H1 (cell line): ENCODE measurements around the gene CCDC78. TPM values are rescaled to one million over a fixed set of nuclear protein-coding genes. Genes with fewer than 3 reads are reported as not detected.
A peak's percentile ranks its signal among the peaks of the same experiment; 100 is the strongest.

ENCODE experiments used
- CTCF ChIA-PET: fragments of 300-600 bp; sonication (Branson Sonifier 250); formaldehyde crosslinking; loops from one replicate; lab custom pipeline; 2021; ENCODE audit not compliant: partially characterized antibody; lab: Charles Lee
- POLR2A ChIA-PET: fragments of 300-600 bp; sonication (Branson Sonifier 250); formaldehyde crosslinking; loops from one replicate; lab custom pipeline; 2021; ENCODE audit warnings: inconsistent platforms; ENCODE audit not compliant: partially characterized antibody; lab: Charles Lee
- DNase-seq, 2 experiments: peaks; one replicate each; pipeline versions ENCODE4 v3.0.0 to v3.0.0-alpha.2; 2010 to 2022; ENCODE audit warnings: low spot score in 2 of 2, low read depth in 1 of 2, mixed read lengths in 1 of 2
- FAIRE-seq: peaks from 2 replicates; lab custom pipeline; 2011; peaks lifted over from hg19 to GRCh38; lab: Jason Lieb, UNC
- H2AFZ ChIP-seq: 2 replicates; pipeline ENCODE4 v1.8.1; 2012; ENCODE audit warnings: low read length, inconsistent platforms
- H2AK5ac ChIP-seq: 2 replicates; pipeline ENCODE4 v1.6.1; 2013; ENCODE audit warnings: low read depth, low read length
- H2BK120ac ChIP-seq: replicated peaks from 2 replicates; pipeline ENCODE3; 2013; ENCODE audit warnings: low read depth, low read length, inconsistent platforms
- H2BK12ac ChIP-seq: 2 replicates; pipeline ENCODE4 v1.6.1; 2013; ENCODE audit warnings: low read depth, low read length
- H2BK15ac ChIP-seq: 2 replicates; pipeline ENCODE4 v1.6.1; 2013; ENCODE audit warnings: low read length
- H2BK20ac ChIP-seq: 2 replicates; pipeline ENCODE4 v1.6.1; 2013; ENCODE audit warnings: low read length
- H2BK5ac ChIP-seq: 2 replicates; pipeline ENCODE4 v1.6.1; 2013; ENCODE audit warnings: low read depth, low read length
- H3K14ac ChIP-seq: 2 replicates; pipeline ENCODE4 v1.6.1; 2013; ENCODE audit warnings: inconsistent platforms; ENCODE audit not compliant: insufficient read length
- H3K18ac ChIP-seq: 2 replicates; pipeline ENCODE4 v1.6.1; 2013; ENCODE audit warnings: low read length; ENCODE audit errors: extremely low read depth
- H3K23ac ChIP-seq: 2 replicates; pipeline ENCODE4 v1.6.1; 2013; ENCODE audit warnings: inconsistent platforms; ENCODE audit not compliant: insufficient read length
- H3K23me2 ChIP-seq: 2 replicates; pipeline ENCODE4 v1.6.1; 2013; ENCODE audit warnings: low read depth, low read length
- H3K27ac ChIP-seq: 2 replicates; pipeline ENCODE4 v1.6.1; 2011; ENCODE audit warnings: low read depth, low read length, inconsistent platforms
- H3K27me3 ChIP-seq, 4 experiments: replicated peaks in 1 of 4; 1 replicate in 1 of 4; 2 replicates in 3 of 4; pipeline versions ENCODE4 v1.6.1 to v1.8.1; 2011 to 2013; ENCODE audit warnings: low read length in 3 of 4, mild to moderate bottlenecking in 3 of 4, inconsistent platforms in 2 of 4, mixed read lengths in 2 of 4, moderate library complexity in 1 of 4; ENCODE audit not compliant: control insufficient read depth in 3 of 4, insufficient read depth in 3 of 4; ENCODE audit errors: extremely low read depth in 1 of 4
- H3K36me3 ChIP-seq, 4 experiments: 2 replicates each; pipeline versions ENCODE4 v1.6.1 to v1.8.1; 2011 to 2013; ENCODE audit warnings: mild to moderate bottlenecking in 4 of 4, low read length in 3 of 4, moderate library complexity in 2 of 4, control low read depth in 1 of 4, inconsistent platforms in 1 of 4; ENCODE audit not compliant: insufficient read depth in 4 of 4, control insufficient read depth in 2 of 4
- H3K4ac ChIP-seq: replicated peaks from 2 replicates; pipeline ENCODE3; 2013; ENCODE audit warnings: low read length, low read depth, mixed read lengths, inconsistent platforms; ENCODE audit not compliant: insufficient read length
- H3K4me1 ChIP-seq, 4 experiments: replicated peaks in 1 of 4; 1 replicate in 1 of 4; 2 replicates in 3 of 4; pipeline versions ENCODE4 v1.6.1 to v1.8.1; 2011 to 2013; ENCODE audit warnings: low read length in 3 of 4, inconsistent platforms in 2 of 4, mixed read lengths in 1 of 4; ENCODE audit not compliant: insufficient read depth in 4 of 4, control insufficient read depth in 3 of 4
- H3K4me2 ChIP-seq, 2 experiments: 2 replicates each; pipeline versions ENCODE4 v1.6.1 to v1.8.1; 2011 to 2013; ENCODE audit warnings: low read depth in 2 of 2, low read length in 2 of 2, control low read depth in 1 of 2, inconsistent platforms in 1 of 2, mild to moderate bottlenecking in 1 of 2; ENCODE audit not compliant: insufficient read depth in 1 of 2
- H3K4me3 ChIP-seq, 4 experiments: fragments of 200-600, 300-600 bp in 1 of 4; sonication (generic), shearing (Covaris generic), sonication (Bioruptor Twin) in 1 of 4; 2 replicates each; pipeline versions ENCODE4 v1.5.1 to v1.8.1; 2011 to 2016; ENCODE audit warnings: low read length in 4 of 4, low read depth in 3 of 4, control low read depth in 2 of 4, inconsistent platforms in 2 of 4, mild to moderate bottlenecking in 2 of 4, mixed read lengths in 1 of 4, moderate library complexity in 1 of 4; ENCODE audit not compliant: insufficient read depth in 2 of 4; ENCODE audit errors: extremely low read depth in 1 of 4
- H3K56ac ChIP-seq: replicated peaks from 2 replicates; pipeline ENCODE3; 2013; ENCODE audit warnings: low read depth, mild to moderate bottlenecking, mixed read lengths, low read length, inconsistent platforms; ENCODE audit not compliant: insufficient read length
- H3K79me1 ChIP-seq: 2 replicates; pipeline ENCODE4 v1.6.1; 2013; ENCODE audit warnings: low read depth, low read length, control low read depth
- H3K79me2 ChIP-seq, 2 experiments: 2 replicates each; pipeline versions ENCODE4 v1.6.1 to v1.8.1; 2012 to 2013; ENCODE audit warnings: low read length in 2 of 2, mild to moderate bottlenecking in 2 of 2, inconsistent platforms in 1 of 2; ENCODE audit not compliant: insufficient read depth in 2 of 2, control insufficient read depth in 1 of 2
- H3K9ac ChIP-seq, 4 experiments: replicated peaks in 1 of 4; 1 replicate in 1 of 4; 2 replicates in 3 of 4; pipeline versions ENCODE4 v1.6.1 to v1.8.1; 2011 to 2013; ENCODE audit warnings: low read depth in 3 of 4, low read length in 3 of 4, control low read depth in 2 of 4, mild to moderate bottlenecking in 2 of 4, moderate library complexity in 2 of 4, inconsistent platforms in 1 of 4; ENCODE audit errors: extremely low read depth in 1 of 4
- H3K9me3 ChIP-seq, 2 experiments: 2 replicates each; pipeline versions ENCODE4 v1.6.1 to v1.8.1; 2012 to 2013; ENCODE audit warnings: mild to moderate bottlenecking in 2 of 2, moderate library complexity in 2 of 2, control low read depth in 1 of 2, inconsistent platforms in 1 of 2, low read depth in 1 of 2, low read length in 1 of 2, mixed read lengths in 1 of 2; ENCODE audit not compliant: insufficient read depth in 2 of 2
- H4K20me1 ChIP-seq, 2 experiments: replicated peaks in 1 of 2; 2 replicates each; pipeline versions ENCODE3 to v1.8.1; 2011 to 2013; ENCODE audit warnings: inconsistent platforms in 2 of 2, low read length in 2 of 2, mild to moderate bottlenecking in 1 of 2; ENCODE audit not compliant: insufficient read depth in 2 of 2, control insufficient read depth in 1 of 2
- H4K5ac ChIP-seq: 2 replicates; pipeline ENCODE4 v1.6.1; 2013; ENCODE audit warnings: low read length, low read depth, mixed read lengths, inconsistent platforms; ENCODE audit not compliant: insufficient read length
- H4K8ac ChIP-seq: 2 replicates; pipeline ENCODE4 v1.8.0; 2013; ENCODE audit warnings: mild to moderate bottlenecking, moderate library complexity, low read length, inconsistent platforms; ENCODE audit not compliant: insufficient read depth; ENCODE audit errors: extremely low read depth
- H4K91ac ChIP-seq: replicated peaks from 2 replicates; pipeline ENCODE3; 2013; ENCODE audit warnings: low read length, mixed read lengths, inconsistent platforms; ENCODE audit not compliant: insufficient read length
- RAD21 ChIP-seq, 2 experiments: IDR thresholded peaks in 1 of 2; conservative IDR thresholded peaks in 1 of 2; 2 replicates each; pipeline ENCODE4 v1.6.1; 2011; ENCODE audit warnings: low read depth in 2 of 2, low read length in 2 of 2, improper control_type of control experiment in 1 of 2, inconsistent platforms in 1 of 2, mild to moderate bottlenecking in 1 of 2, moderate library complexity in 1 of 2
- RBBP5 ChIP-seq: IDR thresholded peaks from 2 replicates; pipeline ENCODE4 v1.7.1; 2012; ENCODE audit warnings: low read depth, mild to moderate bottlenecking, inconsistent platforms, low read length, moderate library complexity, borderline replicate concordance
- WGBS, 2 experiments: shearing (Covaris generic) in 1 of 2; methylation state at CpG; one replicate each; pipeline versions ENCODE4 v1.1.6 to v1.1.7; 2013 to 2015; ENCODE audit warnings: low lambda C conversion rate in 2 of 2, mixed read lengths in 2 of 2, inconsistent platforms in 1 of 2, low coverage in 1 of 2, missing lambda C conversion rate in 1 of 2; ENCODE audit not compliant: insufficient replicate concordance in 2 of 2, insufficient coverage in 1 of 2, insufficient read length in 1 of 2; ENCODE audit errors: extremely low coverage in 1 of 2, missing lambda C conversion rate in 1 of 2; 5-methylcytosine and 5-hydroxymethylcytosine counted together
- polyA plus RNA-seq, 7 experiments: library from polyadenylated mRNA; depleted of rRNA in 3 of 7; stranded (reverse) in 5 of 7; unstranded in 2 of 7; fragments of >200 nt in 5 of 7; fragments of 200-250 nt in 2 of 7; gene quantifications; 1 replicate in 5 of 7; 2 replicates in 1 of 7; 4 replicates in 1 of 7; pipeline versions ENCODE4 v1.2.1 to v1.2.3, GENCODE V29; 2011 to 2013; ENCODE audit warnings: missing spikeins in 2 of 7, mixed read lengths in 2 of 7
- total RNA-seq: library from RNA; stranded (reverse); fragmentation: NEBNext Ultra II Directional; extraction: Animal tissue kit (Norgen Biotek cat#: 25700); gene quantifications from 2 replicates; pipeline ENCODE4 v1.2.1, GENCODE V29; 2021

CCDC78 gene
- total and polyA plus RNA-seq, 2 of the 8 experiments (the other 6 are each of a cell fraction or from before 2014, with no cell fraction given) = 7.1 to 8.5 TPM

DNA sequence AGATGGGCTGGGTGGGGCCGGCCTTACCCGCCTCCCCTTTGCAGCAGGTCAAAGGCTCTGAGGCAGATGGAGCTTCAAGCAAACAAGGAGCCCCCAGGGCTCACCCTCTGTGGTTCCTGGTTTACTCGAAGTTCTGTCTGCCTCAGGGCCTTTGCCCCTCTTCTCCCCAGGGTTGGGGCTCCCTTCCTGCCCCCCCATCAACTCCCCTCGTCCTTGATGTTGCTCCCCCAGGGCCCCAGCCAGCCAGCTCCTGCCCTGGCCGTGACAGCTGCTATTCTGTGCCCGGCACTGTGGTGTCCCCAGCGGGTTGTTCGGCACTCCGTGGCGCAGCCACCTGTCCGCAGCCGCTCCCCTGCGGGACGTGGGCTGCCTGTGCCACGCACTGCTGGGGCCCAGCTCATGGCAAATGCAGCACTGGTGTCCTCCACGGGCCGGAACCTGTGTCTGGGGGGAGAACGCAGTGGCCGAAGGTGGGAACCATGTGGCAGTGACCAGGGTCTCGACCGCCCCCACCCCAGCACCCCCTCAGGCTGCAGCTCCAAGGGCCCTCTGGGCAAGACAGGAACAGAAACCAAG lies 15.7 kb downstream of the CCDC78 start:
- H2AFZ ChIP-seq = no peak overlapping the region
- ChIA-PET POLR2A (interaction anchor here (1.1 to 20.9 kb wide), 5 partner anchors 9 to 91 kb away, joined by 4 to 353 read pairs (median 5); partner anchors contain the start of genes ANTKMT, CCDC78 and HAGHL), CTCF (interaction anchor here (0.8 to 33.4 kb wide), 12 partner anchors 8 to 393 kb away, joined by 3 to 977 read pairs (median 4); partner anchors contain the start of genes ANTKMT, CCDC78, CHTF18 and CIAO3)
- no peak overlapping the region for H2BK120ac ChIP-seq
- peaks cover 3 to 8% of the 10 kb centered on the region in 2 experiments for H4K20me1 ChIP-seq
- peak overlapping the region; percentile 51 for H4K8ac ChIP-seq
- peaks cover 20 to 66% (median 48%) of the 10 kb centered on the region in 4 experiments for H3K27me3 ChIP-seq
- H2AK5ac ChIP-seq = no peak overlapping the region
- H3K9me3 ChIP-seq = no peaks in the 10 kb centered on the region
- H2BK20ac ChIP-seq = no peak overlapping the region
- no peak overlapping the region for H3K56ac ChIP-seq
- H3K23ac ChIP-seq = no peak overlapping the region
- no peak overlapping the region for H3K4ac ChIP-seq
- no peak overlapping the region for H3K4me3 ChIP-seq
- WGBS, 2 experiments = 88% methylated on average over 20 of the region's 21 CpGs; no CpG with 5 or more reads in 1 of the 2 experiments
- no peaks in the 10 kb centered on the region for H3K79me1 ChIP-seq
- H3K4me1 ChIP-seq = peaks cover 0 to 8% (median 5%) of the 10 kb centered on the region in 4 experiments; a peak in 3 of 7 replicates
- H3K23me2 ChIP-seq = peaks cover 16% of the 10 kb centered on the region; the same call in 1 of the 2 replicates
- H2BK15ac ChIP-seq = peak overlapping the region; percentile 61; the same call in 1 of the 2 replicates
- no peak overlapping the region for H3K4me2 ChIP-seq
- TF ChIP-seq RBBP5 = no peak
- no peak for TF ChIP-seq RAD21 (IDR thresholded peaks at IDR 0.05 in 1 of 2, conservative IDR thresholded peaks at IDR 0.05 in 1 of 2; ENCODE audit: low read depth in 2 of 2, low read length in 2 of 2)
- no peak overlapping the region for H3K18ac ChIP-seq
- DNase-seq = no peak
- H4K91ac ChIP-seq = no peak overlapping the region
- no peak overlapping the region for H3K9ac ChIP-seq
- H3K36me3 ChIP-seq = no peaks in the 10 kb centered on the region
- no peak overlapping the region for H3K27ac ChIP-seq
- H2BK12ac ChIP-seq = no peak overlapping the region
- no peak overlapping the region for H2BK5ac ChIP-seq
- no peak for FAIRE-seq
- H3K79me2 ChIP-seq = no peaks in the 10 kb centered on the region
- no peak overlapping the region for H4K5ac ChIP-seq
- no peak overlapping the region for H3K14ac ChIP-seq
